Measurements from ENCODE around the gene AFP. TPM values are rescaled to one million over a fixed set of nuclear protein-coding genes. Genes with fewer than 3 reads are reported as not detected.

The AFP gene
- total RNA-seq, 1 donor from 2014 or later = 166 TPM

- no peaks in the 10 kb centered on the region for H3K27me3 Mint-ChIP-seq
- no peak overlapping the region for H3K4me3 Mint-ChIP-seq (ENCODE audit: low read depth)
- H3K27ac Mint-ChIP-seq = no peak overlapping the region
- DNase-seq (ENCODE audit: low spot score, unreplicated experiment) = no peak
- H3K9me3 Mint-ChIP-seq (ENCODE audit: low read depth) = no peaks in the 10 kb centered on the region
- H3K36me3 Mint-ChIP-seq (ENCODE audit: insufficient read depth) = no peaks in the 10 kb centered on the region
- no peak for TF ChIP-seq CTCF (IDR thresholded peaks at IDR 0.05; ENCODE audit: unreplicated experiment)
- peaks cover 6% of the 10 kb centered on the region for H3K4me1 Mint-ChIP-seq (ENCODE audit: low read depth)
Observed at GRCh38 chr4:73396304-73396703, 39.7 kb upstream of the AFP start.

- no peak overlapping the region for H3K4me3 Mint-ChIP-seq (ENCODE audit: low read depth)
- no peak for DNase-seq (ENCODE audit: low spot score, unreplicated experiment)
- peaks cover 6% of the 10 kb centered on the region for H3K4me1 Mint-ChIP-seq (ENCODE audit: low read depth)
- H3K9me3 Mint-ChIP-seq (ENCODE audit: low read depth) = no peaks in the 10 kb centered on the region
- H3K36me3 Mint-ChIP-seq (ENCODE audit: insufficient read depth) = no peaks in the 10 kb centered on the region
- TF ChIP-seq CTCF (IDR thresholded peaks at IDR 0.05; ENCODE audit: unreplicated experiment) = no peak
- no peak overlapping the region for H3K27ac Mint-ChIP-seq
- no peaks in the 10 kb centered on the region for H3K27me3 Mint-ChIP-seq
Observed at GRCh38 chr4:73396993-73397972, 38.7 kb upstream of the AFP start.

GRCh38 chr4:73401412-73401811, 34.6 kb upstream of the AFP start:
- Mint-ChIP-seq H3K27me3 (no peaks in the 10 kb centered on the region), H3K4me3 (ENCODE audit: low read depth) (no peak overlapping the region), H3K9me3 (ENCODE audit: low read depth) (no peaks in the 10 kb centered on the region), H3K27ac (no peak overlapping the region), H3K36me3 (ENCODE audit: insufficient read depth) (no peaks in the 10 kb centered on the region), H3K4me1 (ENCODE audit: low read depth) (peaks cover 6% of the 10 kb centered on the region)
- DNase-seq (ENCODE audit: low spot score, unreplicated experiment) = no peak
- no peak for TF ChIP-seq CTCF (IDR thresholded peaks at IDR 0.05; ENCODE audit: unreplicated experiment)

- no peak within 1 kb of the TSS for H3K4me3 Mint-ChIP-seq (ENCODE audit: low read depth)
Observed at GRCh38 chr4:73404042-73404441, 32.0 kb upstream of the AFP start, which contains the start of gene ALB. TSS of gene ALB (plus strand) at chr4:73404287. CDS start at chr4:73404328, 41 bp downstream.

GRCh38 chr4:73404457-73404856, 31.6 kb upstream of the AFP start:
- H3K27me3 Mint-ChIP-seq = no peaks in the 10 kb centered on the region
- peaks cover 3% of the 10 kb centered on the region for H3K4me1 Mint-ChIP-seq (ENCODE audit: low read depth)
- DNase-seq (ENCODE audit: low spot score, unreplicated experiment) = no peak
- no peak for TF ChIP-seq CTCF (IDR thresholded peaks at IDR 0.05; ENCODE audit: unreplicated experiment)
- H3K4me3 Mint-ChIP-seq (ENCODE audit: low read depth) = no peak overlapping the region
- no peaks in the 10 kb centered on the region for H3K9me3 Mint-ChIP-seq (ENCODE audit: low read depth)
- no peak overlapping the region for H3K27ac Mint-ChIP-seq
- H3K36me3 Mint-ChIP-seq (ENCODE audit: insufficient read depth) = no peaks in the 10 kb centered on the region

More at GRCh38 chr4:73404042-73404441, 32.0 kb upstream of the AFP start, which contains the start of gene ALB:
- no peaks in the 10 kb centered on the region for H3K9me3 Mint-ChIP-seq (ENCODE audit: low read depth)
- no peak for DNase-seq (ENCODE audit: low spot score, unreplicated experiment)
- no peak for TF ChIP-seq CTCF (IDR thresholded peaks at IDR 0.05; ENCODE audit: unreplicated experiment)
- H3K4me1 Mint-ChIP-seq (ENCODE audit: low read depth) = peaks cover 3% of the 10 kb centered on the region
- H3K27ac Mint-ChIP-seq = no peak within 1 kb of the TSS
- H3K36me3 Mint-ChIP-seq (ENCODE audit: insufficient read depth) = no peaks in the 10 kb centered on the region
- H3K27me3 Mint-ChIP-seq = no peaks in the 10 kb centered on the region

Measured in progenitor cell of endocrine pancreas (in vitro differentiated cells).